ENCODE measurements around the gene KSR1. TPM values are rescaled to one million over a fixed set of nuclear protein-coding genes. Genes with fewer than 3 reads are reported as not detected.
"Not testable (repeated sequence)": the region's sequence is repeated elsewhere in the genome, so short reads cannot be mapped to it uniquely, and the experiment has no call there.

The KSR1 gene
- total and polyA plus RNA-seq, 3 donors from 2014 or later, result 44.8 to 80.7 (median 63.7) TPM

DNA sequence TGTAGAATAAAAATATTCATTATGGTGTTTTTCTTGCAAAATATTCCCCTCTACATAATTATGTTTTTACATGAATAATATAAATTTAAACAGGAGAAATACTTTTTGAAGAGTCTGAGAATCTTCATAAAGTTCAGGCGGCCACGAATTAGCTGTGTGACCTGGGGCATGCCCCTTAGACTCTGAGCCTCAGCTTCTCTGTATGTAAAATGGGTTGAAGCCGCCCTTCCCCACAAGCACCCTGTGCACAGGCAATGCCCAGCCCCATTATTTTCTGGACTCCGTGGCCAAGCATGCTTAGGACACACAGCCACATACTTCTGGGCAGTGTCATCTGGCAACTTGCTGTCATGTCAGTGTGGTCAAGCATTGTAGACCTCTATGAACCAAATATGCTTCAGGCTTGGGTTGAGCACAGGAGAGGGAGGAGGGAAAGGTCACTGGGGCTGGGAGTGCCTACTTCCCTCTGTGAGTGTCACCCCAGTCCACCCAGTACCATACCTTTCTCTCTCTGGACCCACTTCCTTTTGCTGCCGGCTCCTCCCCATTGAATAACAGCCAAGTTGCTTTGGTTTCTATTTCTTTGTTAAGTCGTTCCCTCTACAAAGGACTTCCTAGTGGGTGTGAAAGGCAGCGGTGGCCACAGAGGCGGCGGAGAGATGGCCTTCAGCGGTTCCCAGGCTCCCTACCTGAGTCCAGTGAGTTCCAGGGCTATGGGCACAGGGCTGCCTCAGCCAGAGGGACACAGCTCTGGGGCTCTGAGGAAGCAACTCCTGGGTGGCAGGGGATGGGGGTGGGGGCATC is 174.6 kb downstream of the KSR1 start, which contains the start of gene LGALS9:
LGALS9 (plus strand) TSS at position 582 of the 804 bp plus-strand sequence; CDS start at position 660, 78 bp downstream.
- Histone ChIP-seq H3K4me1 (peaks cover 19% of the 10 kb centered on the region), H3K36me3 (ENCODE audit: low read depth, missing control alignments) (no peaks in the 10 kb centered on the region), H3K27me3 (no peaks in the 10 kb centered on the region), H3K9me3 (no peaks in the 10 kb centered on the region), H3K4me3 (no peak within 1 kb of the TSS), H3K27ac (peak within 1 kb of the TSS in 1 of 2 donors; percentile 31)
- intact Hi-C loops (cut with DNase I; ENCODE audit: low total_unique reads), result no loop called here
- WGBS, 2 donors, result 64 to 70% methylated on average over 10 of the region's 10 CpGs
- TF ChIP-seq, protein P1, sequence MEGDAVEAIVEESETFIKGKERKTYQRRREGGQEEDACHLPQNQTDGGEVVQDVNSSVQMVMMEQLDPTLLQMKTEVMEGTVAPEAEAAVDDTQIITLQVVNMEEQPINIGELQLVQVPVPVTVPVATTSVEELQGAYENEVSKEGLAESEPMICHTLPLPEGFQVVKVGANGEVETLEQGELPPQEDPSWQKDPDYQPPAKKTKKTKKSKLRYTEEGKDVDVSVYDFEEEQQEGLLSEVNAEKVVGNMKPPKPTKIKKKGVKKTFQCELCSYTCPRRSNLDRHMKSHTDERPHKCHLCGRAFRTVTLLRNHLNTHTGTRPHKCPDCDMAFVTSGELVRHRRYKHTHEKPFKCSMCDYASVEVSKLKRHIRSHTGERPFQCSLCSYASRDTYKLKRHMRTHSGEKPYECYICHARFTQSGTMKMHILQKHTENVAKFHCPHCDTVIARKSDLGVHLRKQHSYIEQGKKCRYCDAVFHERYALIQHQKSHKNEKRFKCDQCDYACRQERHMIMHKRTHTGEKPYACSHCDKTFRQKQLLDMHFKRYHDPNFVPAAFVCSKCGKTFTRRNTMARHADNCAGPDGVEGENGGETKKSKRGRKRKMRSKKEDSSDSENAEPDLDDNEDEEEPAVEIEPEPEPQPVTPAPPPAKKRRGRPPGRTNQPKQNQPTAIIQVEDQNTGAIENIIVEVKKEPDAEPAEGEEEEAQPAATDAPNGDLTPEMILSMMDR (IDR thresholded peaks at IDR 0.05), result no peak
- TF ChIP-seq POLR2A (IDR thresholded peaks at IDR 0.05), result no peak
- DNase-seq, result no peak

DNA sequence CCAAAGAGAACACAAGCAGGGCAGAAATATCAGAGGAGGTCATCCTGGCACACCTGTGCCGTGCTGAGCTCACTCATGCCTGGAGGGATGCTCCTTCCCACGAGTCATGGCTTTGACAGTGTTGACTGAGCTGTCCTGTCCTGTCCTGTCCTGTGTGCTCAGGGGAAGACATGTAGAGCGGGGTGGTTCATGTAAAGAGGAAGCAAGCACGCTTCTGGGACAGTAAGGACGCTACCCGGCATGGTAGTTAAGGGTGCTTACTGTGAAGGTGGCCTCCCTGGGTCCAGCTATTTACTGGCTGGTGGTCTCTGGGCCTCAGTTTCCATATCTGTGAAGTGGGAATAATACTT is 175.1 kb downstream of the KSR1 start:
- Histone ChIP-seq H3K4me3 (no peak overlapping the region), H3K9me3 (no peaks in the 10 kb centered on the region), H3K4me1 (peaks cover 19% of the 10 kb centered on the region), H3K36me3 (ENCODE audit: low read depth, missing control alignments) (no peaks in the 10 kb centered on the region), H3K27ac (peak overlapping the region in 1 of 2 donors; percentile 29), H3K27me3 (no peaks in the 10 kb centered on the region)
- intact Hi-C loops (cut with DNase I; ENCODE audit: low total_unique reads), result no loop called here
- 77 to 90% methylated on average over 6 of the region's 6 CpGs for WGBS, 2 donors
- TF ChIP-seq, protein P1 (IDR thresholded peaks at IDR 0.05), result no peak
- no peak for TF ChIP-seq POLR2A (IDR thresholded peaks at IDR 0.05)
- DNase-seq, result no peak

DNA sequence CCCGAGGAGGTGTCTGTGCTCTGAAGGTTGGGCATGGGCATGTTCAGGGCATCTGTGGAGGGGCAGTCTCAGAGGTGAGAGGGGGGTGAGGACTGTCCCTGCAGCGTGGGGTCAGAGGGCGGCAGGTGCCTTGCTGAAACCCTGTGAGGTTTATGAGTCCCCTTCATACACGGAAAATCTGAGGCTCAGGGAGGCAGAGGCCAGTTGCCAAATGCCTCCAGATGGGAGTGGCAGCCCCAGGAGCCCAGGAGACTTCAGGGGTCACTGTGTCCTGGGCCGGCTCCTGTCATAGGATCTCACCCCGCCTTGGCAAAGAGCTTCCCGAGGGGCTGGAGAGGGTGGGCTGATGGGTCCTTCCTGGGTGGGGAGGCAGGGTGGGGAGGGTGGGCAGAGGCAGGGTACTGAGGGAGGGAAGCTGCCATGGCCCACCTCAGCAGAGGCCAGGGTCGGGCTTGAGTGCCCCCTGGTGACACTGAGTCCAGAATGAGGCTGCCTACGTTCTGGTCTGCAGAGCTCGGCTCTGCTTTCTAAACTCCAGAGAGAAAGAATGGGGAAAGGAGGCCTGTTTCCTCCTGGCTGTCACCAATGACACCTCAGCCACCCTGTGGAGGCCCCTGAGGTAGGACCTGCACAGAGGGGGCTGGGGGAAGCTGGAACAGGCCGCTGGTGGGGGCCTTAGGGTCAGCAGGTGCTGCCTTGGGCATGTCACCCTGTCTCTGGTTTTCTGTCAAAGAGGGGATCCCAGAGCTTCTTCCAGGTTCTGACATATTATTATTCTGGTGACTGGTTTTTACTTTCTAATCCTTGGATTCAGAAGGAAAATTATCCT is 175.9 kb downstream of the KSR1 start:
- Histone ChIP-seq H3K36me3 (ENCODE audit: low read depth, missing control alignments) (no peaks in the 10 kb centered on the region), H3K4me1 (peaks cover 19% of the 10 kb centered on the region), H3K4me3 (no peak overlapping the region), H3K27ac (peak overlapping the region; percentile 28 to 31), H3K27me3 (no peaks in the 10 kb centered on the region), H3K9me3 (no peaks in the 10 kb centered on the region)
- WGBS, 2 donors, result 67 to 84% methylated on average over 5 to 11 of the region's 11 CpGs
- TF ChIP-seq, protein P1 (IDR thresholded peaks at IDR 0.05), result no peak
- no peak for TF ChIP-seq POLR2A (IDR thresholded peaks at IDR 0.05)
- intact Hi-C loops (cut with DNase I; ENCODE audit: low total_unique reads), result no loop called here
- no peak for DNase-seq

DNA sequence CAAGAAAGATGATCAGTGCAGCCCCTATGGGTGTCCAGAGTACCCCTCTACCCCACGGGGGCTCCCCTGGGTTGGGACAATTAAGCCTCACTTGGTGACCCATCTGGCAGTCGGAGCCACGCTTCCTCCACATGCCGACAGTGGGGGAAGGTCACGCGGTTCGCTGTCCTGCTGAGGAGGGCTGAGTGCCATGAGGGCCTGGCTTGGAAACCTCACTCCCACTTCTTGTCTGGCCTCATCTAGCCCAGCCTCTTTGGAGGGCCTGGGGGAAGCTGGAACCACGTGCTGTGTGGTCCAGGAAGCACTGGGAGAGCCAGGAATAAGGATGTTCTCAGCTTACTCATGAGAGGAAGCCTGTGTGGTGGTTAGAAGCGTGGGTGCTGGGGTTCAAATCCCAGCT is 176.5 kb downstream of the KSR1 start:
- H3K4me3 ChIP-seq, result not testable (repeated sequence)
- 30% methylated on average over 9 of the region's 9 CpGs; no CpG with 5 or more reads in 1 of the 2 donors for WGBS, 2 donors

DNA sequence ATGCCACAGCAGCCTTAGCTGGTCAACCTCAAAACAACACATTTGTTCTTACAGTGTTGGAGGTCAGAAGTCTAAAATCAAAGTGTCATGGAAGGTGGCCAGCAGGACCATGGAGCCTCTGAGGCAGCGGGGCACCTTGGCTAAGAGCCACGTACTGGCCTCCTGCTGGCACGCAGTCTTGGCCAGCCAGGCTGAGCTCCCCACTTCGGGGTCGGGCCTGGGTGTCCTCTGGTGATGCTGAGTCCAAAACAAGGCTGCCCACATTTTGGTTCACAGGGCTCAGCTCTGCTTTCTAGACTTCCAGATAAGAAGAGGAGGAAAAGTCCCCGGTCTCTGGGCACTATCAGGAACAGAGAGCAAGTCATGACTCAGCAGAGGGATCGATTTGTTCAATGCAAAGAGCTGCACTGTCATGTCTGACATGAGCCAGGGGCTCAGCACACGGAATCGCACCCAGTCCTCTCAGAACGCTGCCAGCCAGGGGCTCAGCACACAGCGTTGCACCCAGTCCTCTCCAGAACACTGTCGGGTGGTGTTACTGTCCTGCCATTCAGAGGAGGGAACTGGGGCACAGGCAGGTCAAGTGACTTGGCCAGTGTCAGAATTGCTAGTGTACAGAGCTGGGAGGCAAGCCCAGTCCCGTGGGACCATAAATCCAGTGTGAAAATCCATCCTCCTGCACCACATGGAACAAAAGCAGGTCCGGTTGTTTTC is 177.2 kb downstream of the KSR1 start:
- intact Hi-C loops (cut with DNase I; ENCODE audit: low total_unique reads), result no loop called here
- H3K9me3 ChIP-seq, result no peaks in the 10 kb centered on the region

More for the DNA sequence above, 176.5 kb downstream of the KSR1 start:
- H3K27me3 ChIP-seq; H3K9me3 ChIP-seq; H3K36me3 ChIP-seq (ENCODE audit: low read depth, missing control alignments); intact Hi-C loops (cut with DNase I; ENCODE audit: low total_unique reads): not testable (repeated sequence)
- Histone ChIP-seq H3K27ac (peak overlapping the region; percentile 28 to 31), H3K4me1 (peaks cover 19% of the 10 kb centered on the region)
- DNase-seq, result peak; percentile 72

More for the DNA sequence above, 177.2 kb downstream of the KSR1 start:
- no peak for TF ChIP-seq POLR2A (IDR thresholded peaks at IDR 0.05)
- TF ChIP-seq, protein P1 (IDR thresholded peaks at IDR 0.05), result no peak
- whole genome bisulfite sequencing, 2 donors, result 48 to 50% methylated on average over 9 to 14 of the region's 14 CpGs
- Histone ChIP-seq H3K4me3 (no peak overlapping the region), H3K27me3 (no peaks in the 10 kb centered on the region), H3K27ac (peak overlapping the region in 1 of 2 donors; percentile 50), H3K36me3 (ENCODE audit: low read depth, missing control alignments) (no peaks in the 10 kb centered on the region), H3K4me1 (peaks cover 19% of the 10 kb centered on the region)
- DNase-seq, result peak; percentile 63

All from testis (tissue), 3 donors.